Measurements from ENCODE around the gene P3H1.
A peak's percentile ranks its signal among the peaks of the same experiment; 100 is the strongest.
"Not testable (repeated sequence)": the region's sequence is repeated elsewhere in the genome, so short reads cannot be mapped to it uniquely, and the experiment has no call there.

Gene P3H1

GRCh38 chr1:42734201-42735035 lies 32.4 kb downstream of the P3H1 start:
- no peak overlapping the region for H3K27ac ChIP-seq
- DNase-seq (ENCODE audit: low read depth, low spot score): no peak

GRCh38 chr1:42733415-42734200 lies 33.2 kb downstream of the P3H1 start:
- no peak for DNase-seq (ENCODE audit: low read depth, low spot score)
- no peak overlapping the region for H3K27ac ChIP-seq

- H3K27ac ChIP-seq: no peak overlapping the region
- DNase-seq (ENCODE audit: low read depth, low spot score): no peak
These were observed 34.6 kb downstream of the P3H1 start for GRCh38 chr1:42732126-42732680.

GRCh38 chr1:42731585-42731984 lies 35.2 kb downstream of the P3H1 start:
- no peak for DNase-seq (ENCODE audit: low read depth, low spot score)
- H3K27ac ChIP-seq: no peak overlapping the region

GRCh38 chr1:42730988-42731387 lies 35.8 kb downstream of the P3H1 start:
- H3K27ac ChIP-seq: no peak overlapping the region
- DNase-seq (ENCODE audit: low read depth, low spot score): peak; percentile 40

- DNase-seq (ENCODE audit: low read depth, low spot score): no peak
- H3K27ac ChIP-seq: no peak overlapping the region
These were observed 36.8 kb downstream of the P3H1 start for GRCh38 chr1:42730002-42730401.

- DNase-seq (ENCODE audit: low read depth, low spot score); H3K27ac ChIP-seq: not testable (repeated sequence)
These were observed 41.0 kb downstream of the P3H1 start for GRCh38 chr1:42725820-42726219.

GRCh38 chr1:42723511-42723910 lies 43.3 kb downstream of the P3H1 start:
- no peak for DNase-seq (ENCODE audit: low read depth, low spot score)
- H3K27ac ChIP-seq: no peak overlapping the region

- H3K27ac ChIP-seq; DNase-seq (ENCODE audit: low read depth, low spot score): not testable (repeated sequence)
These were observed 44.4 kb downstream of the P3H1 start for GRCh38 chr1:42722403-42722802.

GRCh38 chr1:42721926-42722325 lies 44.9 kb downstream of the P3H1 start:
- H3K27ac ChIP-seq: no peak overlapping the region
- no peak for DNase-seq (ENCODE audit: low read depth, low spot score)

- no peak overlapping the region for H3K27ac ChIP-seq
- no peak for DNase-seq (ENCODE audit: low read depth, low spot score)
These were observed 46.0 kb downstream of the P3H1 start for GRCh38 chr1:42720868-42721267.

GRCh38 chr1:42714441-42714840 lies 52.4 kb downstream of the P3H1 start:
- not testable (repeated sequence) for DNase-seq (ENCODE audit: low read depth, low spot score); H3K27ac ChIP-seq

- DNase-seq (ENCODE audit: low read depth, low spot score): no peak
- no peak overlapping the region for H3K27ac ChIP-seq
These were observed 53.5 kb downstream of the P3H1 start for GRCh38 chr1:42713293-42713692.

GRCh38 chr1:42712808-42713207 lies 54.0 kb downstream of the P3H1 start:
- H3K27ac ChIP-seq; DNase-seq (ENCODE audit: low read depth, low spot score): not testable (repeated sequence)

GRCh38 chr1:42703888-42704464 lies 62.9 kb downstream of the P3H1 start:
- DNase-seq (ENCODE audit: low read depth, low spot score): no peak
- H3K27ac ChIP-seq: no peak overlapping the region

- H3K27ac ChIP-seq: no peak overlapping the region
- DNase-seq (ENCODE audit: low read depth, low spot score): no peak
These were observed 66.8 kb downstream of the P3H1 start for GRCh38 chr1:42700006-42700405.

- H3K27ac ChIP-seq: no peak overlapping the region
- no peak for DNase-seq (ENCODE audit: low read depth, low spot score)
These were observed 68.6 kb downstream of the P3H1 start for GRCh38 chr1:42698081-42698813.

Measured in epithelial cell of prostate (primary cell).